Measurements from ENCODE around the gene PARD3B. TPM values are rescaled to one million over a fixed set of nuclear protein-coding genes. Genes with fewer than 3 reads are reported as not detected.

PARD3B gene
- total and polyA plus RNA-seq, 2 of the 4 experiments (the other 2 are of a cell fraction) = 3.3 to 15.6 TPM

- H3K27me3 ChIP-seq (ENCODE audit: control insufficient read depth, insufficient read depth, low read length) = no peaks in the 10 kb centered on the region
- H3K79me1 ChIP-seq (ENCODE audit: low read depth in 1 of 2, low read length in 2 of 2) = peaks cover 0 to 2% of the 10 kb centered on the region in 2 experiments; a peak in 2 of 4 replicates
- ChIA-PET POLR2A (ENCODE audit: unreplicated experiment) (no interaction called here), CTCF (no interaction called here)
- H3K56ac ChIP-seq (ENCODE audit: extremely low read depth, insufficient read depth, low read length) = no peak overlapping the region
- ATAC-seq (ENCODE audit: low read depth) = no peak
- H3K27ac ChIP-seq (ENCODE audit: insufficient read depth, low read length) = no peak overlapping the region
- no peak overlapping the region for H3K18ac ChIP-seq (ENCODE audit: low read depth, low read length)
- no peak overlapping the region for H2BK20ac ChIP-seq (ENCODE audit: low read depth, low read length)
- H3K14ac ChIP-seq (replicated peaks; ENCODE audit: low read depth, low read length) = no peak overlapping the region
- in situ Hi-C loops (cut with MboI; ENCODE audit: low sequenced_read_pairs) = no loop called here
- H2BK5ac ChIP-seq (ENCODE audit: low read depth, low read length, poor library complexity, severe bottlenecking) = no peak overlapping the region
- H3K9me1 ChIP-seq (ENCODE audit: insufficient read depth, low read length) = no peaks in the 10 kb centered on the region
- H4K91ac ChIP-seq (ENCODE audit: insufficient read depth, low read depth, low read length) = no peak overlapping the region
- no CpG with 5 or more reads among the region's 1 CpG for WGBS, 2 experiments (ENCODE audit: extremely low coverage in 2 of 2, insufficient read length in 1 of 2)
- H2BK15ac ChIP-seq (ENCODE audit: low read depth, low read length) = no peak overlapping the region
- H3K9me3 ChIP-seq (ENCODE audit: control insufficient read depth, insufficient read depth, low read length) = no peaks in the 10 kb centered on the region
- no peak overlapping the region for H3K4me3 ChIP-seq (ENCODE audit: insufficient read depth, low read depth, low read length)
- intact Hi-C loops (cut with micrococcal nuclease) = no loop called here
- H2AK9ac ChIP-seq (replicated peaks; ENCODE audit: low read depth, low read length, poor library complexity) = no peak overlapping the region
- peaks cover 1% of the 10 kb centered on the region; the same call in 1 of the 2 replicates for H3K4me1 ChIP-seq (ENCODE audit: control insufficient read depth, insufficient read depth, low read length)
- H2AFZ ChIP-seq (replicated peaks; ENCODE audit: low read length, poor library complexity) = no peak overlapping the region
- H3K4me2 ChIP-seq (ENCODE audit: low read depth, low read length) = no peak overlapping the region
- BruUV-seq (replicated peaks) = no TSS peak
- dilution Hi-C loops (cut with HindIII; ENCODE audit: low sequenced_read_pairs, unreplicated experiment) = no loop called here
- no peak overlapping the region for H3K23ac ChIP-seq (ENCODE audit: low read depth, low read length)
- no peak overlapping the region for H3K9ac ChIP-seq (ENCODE audit: low read depth, low read length)
- H4K20me1 ChIP-seq (ENCODE audit: insufficient read depth, low read length) = peaks cover 3% of the 10 kb centered on the region; the same call in 1 of the 2 replicates
- no peak overlapping the region for H3K4ac ChIP-seq (ENCODE audit: low read depth, low read length)
- H2AK5ac ChIP-seq (ENCODE audit: low read depth, low read length) = no peak overlapping the region
- TF ChIP-seq RAD21 (IDR thresholded peaks at IDR 0.05; ENCODE audit: low read length) = no peak
- no peak for TF ChIP-seq CEBPB (IDR thresholded peaks at IDR 0.05; ENCODE audit: low read depth, low read length)
- TF ChIP-seq MAFK (IDR thresholded peaks at IDR 0.05; ENCODE audit: low read depth, low read length) = no peak
- no peak for TF ChIP-seq BHLHE40 (IDR thresholded peaks at IDR 0.05; ENCODE audit: low read depth, low read length)
- TF ChIP-seq MAZ (IDR thresholded peaks at IDR 0.05; ENCODE audit: borderline replicate concordance, low read depth, low read length) = no peak
- TF ChIP-seq SMC3 (IDR thresholded peaks at IDR 0.05; ENCODE audit: low read depth, low read length) = no peak
- no peak for TF ChIP-seq USF2 (IDR thresholded peaks at IDR 0.05; ENCODE audit: low read depth, low read length)
- TF ChIP-seq NFE2L2 (IDR thresholded peaks at IDR 0.05; ENCODE audit: low read depth, low read length) = no peak
- TF ChIP-seq POLR2A (IDR thresholded peaks at IDR 0.05; ENCODE audit: low read depth, low read length) = no peak
- no peak for TF ChIP-seq MXI1 (IDR thresholded peaks at IDR 0.05; ENCODE audit: borderline replicate concordance, low read depth, low read length)
- no peak overlapping the region for H4K5ac ChIP-seq (ENCODE audit: low read depth, low read length)
- H4K8ac ChIP-seq (ENCODE audit: low read depth in 2 of 2, low read length in 2 of 2) = no peak overlapping the region
- no peak for DNase-seq
- no peak overlapping the region for H2BK120ac ChIP-seq (ENCODE audit: low read depth, low read length)
- no peaks in the 10 kb centered on the region for H3K36me3 ChIP-seq (ENCODE audit: control insufficient read depth, insufficient read depth, low read length)
Observed at GRCh38 chr2:204933735-204934374, 388.6 kb downstream of the PARD3B start.
